Measurements from ENCODE around the gene POLR2L. TPM values are rescaled to one million over a fixed set of nuclear protein-coding genes. Genes with fewer than 3 reads are reported as not detected.

POLR2L gene
- total RNA-seq, 1 experiment from 2014 or later = 99.7 TPM

DNA sequence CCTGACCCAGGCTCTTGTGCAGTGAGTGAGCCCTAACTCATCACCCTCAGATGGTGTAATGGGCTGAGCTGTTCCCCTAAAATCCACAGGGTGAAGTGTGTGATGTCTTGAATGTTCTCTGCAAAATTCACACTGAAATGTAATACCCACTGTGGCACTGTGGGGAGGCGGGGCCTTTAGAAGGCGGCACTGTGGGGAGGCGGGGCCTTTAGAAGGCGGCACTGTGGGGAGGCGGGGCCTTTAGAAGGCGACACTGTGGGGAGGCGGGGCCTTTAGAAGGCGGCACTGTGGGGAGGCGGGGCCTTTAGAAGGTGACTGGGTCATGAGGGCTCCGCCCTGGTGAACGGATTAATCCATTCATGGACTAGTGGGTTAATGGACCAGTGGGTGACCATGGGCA, 35.2 kb upstream of the POLR2L start:
- POLR2A ChIA-PET (ENCODE audit: unreplicated experiment) = no interaction called here
- Histone ChIP-seq H4K20me1 (ENCODE audit: insufficient read depth) (peaks cover 2% of the 10 kb centered on the region), H3K36me3 (ENCODE audit: low read depth) (no peaks in the 10 kb centered on the region), H3K4me3 (no peak overlapping the region), H3K4me2 (no peak overlapping the region), H3K27ac (no peak overlapping the region), H3F3A (ENCODE audit: insufficient read depth, low read depth) (peaks cover 6% of the 10 kb centered on the region; the same call in 1 of the 2 replicates), H3K9me2 (ENCODE audit: insufficient read depth) (no peaks in the 10 kb centered on the region), H3K27me3 (ENCODE audit: insufficient read depth, low read depth) (no peaks in the 10 kb centered on the region), H2AFZ (no peak overlapping the region), H3K9me3 (ENCODE audit: insufficient read depth, low read depth) (no peaks in the 10 kb centered on the region), H3K79me2 (ENCODE audit: low read depth) (no peaks in the 10 kb centered on the region), H3K4me1 (replicated peaks; ENCODE audit: insufficient read depth) (no peaks in the 10 kb centered on the region)
- no TSS peak for BruUV-seq (replicated peaks)
- DNase-seq = no peak
- intact Hi-C loops (cut with micrococcal nuclease; ENCODE audit: unreplicated experiment) = no loop called here
- CTCF ChIA-PET = no interaction called here
- TF ChIP-seq, protein P1, sequence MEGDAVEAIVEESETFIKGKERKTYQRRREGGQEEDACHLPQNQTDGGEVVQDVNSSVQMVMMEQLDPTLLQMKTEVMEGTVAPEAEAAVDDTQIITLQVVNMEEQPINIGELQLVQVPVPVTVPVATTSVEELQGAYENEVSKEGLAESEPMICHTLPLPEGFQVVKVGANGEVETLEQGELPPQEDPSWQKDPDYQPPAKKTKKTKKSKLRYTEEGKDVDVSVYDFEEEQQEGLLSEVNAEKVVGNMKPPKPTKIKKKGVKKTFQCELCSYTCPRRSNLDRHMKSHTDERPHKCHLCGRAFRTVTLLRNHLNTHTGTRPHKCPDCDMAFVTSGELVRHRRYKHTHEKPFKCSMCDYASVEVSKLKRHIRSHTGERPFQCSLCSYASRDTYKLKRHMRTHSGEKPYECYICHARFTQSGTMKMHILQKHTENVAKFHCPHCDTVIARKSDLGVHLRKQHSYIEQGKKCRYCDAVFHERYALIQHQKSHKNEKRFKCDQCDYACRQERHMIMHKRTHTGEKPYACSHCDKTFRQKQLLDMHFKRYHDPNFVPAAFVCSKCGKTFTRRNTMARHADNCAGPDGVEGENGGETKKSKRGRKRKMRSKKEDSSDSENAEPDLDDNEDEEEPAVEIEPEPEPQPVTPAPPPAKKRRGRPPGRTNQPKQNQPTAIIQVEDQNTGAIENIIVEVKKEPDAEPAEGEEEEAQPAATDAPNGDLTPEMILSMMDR (conservative IDR thresholded peaks at IDR 0.05) = no peak
- TF ChIP-seq EZH2 (IDR thresholded peaks at IDR 0.05; ENCODE audit: low read depth) = no peak

DNA sequence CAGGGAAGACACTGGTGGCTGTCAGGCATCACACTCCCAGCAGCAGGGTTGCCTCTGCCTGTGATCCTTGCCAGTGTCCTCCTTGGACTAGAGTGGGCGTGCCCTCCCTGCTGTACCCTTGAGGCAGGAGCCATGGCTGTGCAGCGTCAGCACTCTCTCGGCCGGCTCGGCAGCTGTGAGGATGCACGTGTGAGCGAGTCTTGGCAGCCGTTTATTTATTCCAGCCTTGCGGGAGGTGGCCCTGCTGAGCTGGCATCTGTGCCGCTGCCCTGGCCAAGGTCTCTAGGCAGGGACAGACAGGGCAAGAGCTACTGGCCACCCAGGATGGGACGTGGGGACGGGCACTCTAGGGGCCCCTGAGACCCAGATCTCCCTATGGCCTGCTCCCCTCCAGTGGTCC, 34.2 kb upstream of the POLR2L start:
- H4K20me1 ChIP-seq (ENCODE audit: insufficient read depth) = peaks cover 2% of the 10 kb centered on the region
- intact Hi-C loops (cut with micrococcal nuclease; ENCODE audit: unreplicated experiment) = no loop called here
- no peak overlapping the region for H3K4me3 ChIP-seq
- TF ChIP-seq EZH2 (IDR thresholded peaks at IDR 0.05; ENCODE audit: low read depth) = no peak
- TF ChIP-seq, protein P1 (conservative IDR thresholded peaks at IDR 0.05) = no peak
- no peaks in the 10 kb centered on the region for H3K9me3 ChIP-seq (ENCODE audit: insufficient read depth, low read depth)
- peaks cover 6% of the 10 kb centered on the region; the same call in 1 of the 2 replicates for H3F3A ChIP-seq (ENCODE audit: insufficient read depth, low read depth)
- H3K4me1 ChIP-seq (replicated peaks; ENCODE audit: insufficient read depth) = no peaks in the 10 kb centered on the region
- POLR2A ChIA-PET (ENCODE audit: unreplicated experiment) = no interaction called here
- no TSS peak for BruUV-seq (replicated peaks)
- H3K27me3 ChIP-seq (ENCODE audit: insufficient read depth, low read depth) = no peaks in the 10 kb centered on the region
- CTCF ChIA-PET = no interaction called here
- no peak overlapping the region for H2AFZ ChIP-seq
- no peaks in the 10 kb centered on the region for H3K9me2 ChIP-seq (ENCODE audit: insufficient read depth)
- no peak for DNase-seq
- no peaks in the 10 kb centered on the region for H3K36me3 ChIP-seq (ENCODE audit: low read depth)
- H3K4me2 ChIP-seq = no peak overlapping the region
- no peak overlapping the region for H3K27ac ChIP-seq
- no peaks in the 10 kb centered on the region for H3K79me2 ChIP-seq (ENCODE audit: low read depth)

DNA sequence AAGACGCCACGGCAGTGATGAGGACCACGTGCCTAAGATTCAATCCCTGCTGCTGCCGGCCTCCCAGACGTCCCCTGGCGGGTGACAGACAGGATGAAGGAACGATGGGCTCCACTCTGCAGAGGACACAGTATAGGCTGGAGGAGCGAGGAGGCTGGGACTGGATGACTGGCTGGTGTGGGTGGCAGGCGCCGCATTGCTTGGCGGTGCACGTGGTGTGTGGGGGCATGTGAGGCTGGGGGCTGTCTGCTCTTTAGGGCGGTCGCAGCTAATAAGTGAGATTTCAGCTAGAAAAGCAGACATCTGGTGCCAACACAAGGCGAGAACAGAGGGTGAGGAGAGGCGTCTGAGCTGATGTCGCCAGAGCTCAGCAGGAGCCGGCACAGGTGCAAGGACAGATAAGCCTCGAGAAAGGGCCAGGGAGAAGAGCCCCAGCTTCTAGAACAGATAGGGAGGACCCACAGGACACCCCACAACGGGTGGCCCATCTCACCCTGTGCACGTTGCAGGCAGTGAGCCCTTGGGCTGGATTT, 33.5 kb upstream of the POLR2L start:
- no TSS peak for BruUV-seq (replicated peaks)
- DNase-seq = no peak
- Histone ChIP-seq H4K20me1 (ENCODE audit: insufficient read depth) (peaks cover 2% of the 10 kb centered on the region), H3K36me3 (ENCODE audit: low read depth) (no peaks in the 10 kb centered on the region), H3K4me2 (no peak overlapping the region), H3K9me2 (ENCODE audit: insufficient read depth) (no peaks in the 10 kb centered on the region), H3K9me3 (ENCODE audit: insufficient read depth, low read depth) (no peaks in the 10 kb centered on the region), H3K4me3 (no peak overlapping the region), H3K79me2 (ENCODE audit: low read depth) (no peaks in the 10 kb centered on the region), H3K27me3 (ENCODE audit: insufficient read depth, low read depth) (no peaks in the 10 kb centered on the region), H3K27ac (no peak overlapping the region), H3F3A (ENCODE audit: insufficient read depth, low read depth) (peaks cover 6% of the 10 kb centered on the region; the same call in 1 of the 2 replicates), H3K4me1 (replicated peaks; ENCODE audit: insufficient read depth) (no peaks in the 10 kb centered on the region), H2AFZ (no peak overlapping the region)
- TF ChIP-seq, protein P1 (conservative IDR thresholded peaks at IDR 0.05) = no peak
- TF ChIP-seq EZH2 (IDR thresholded peaks at IDR 0.05; ENCODE audit: low read depth) = no peak
- ChIA-PET POLR2A (ENCODE audit: unreplicated experiment) (no interaction called here), CTCF (no interaction called here)
- intact Hi-C loops (cut with micrococcal nuclease; ENCODE audit: unreplicated experiment) = no loop called here

Measured in PC-9 (cell line).